Endometrial microvascular endothelial cells (primary cell): ENCODE measurements around the gene ARL8B. TPM values are rescaled to one million over a fixed set of nuclear protein-coding genes. Genes with fewer than 3 reads are reported as not detected.
"Not testable (repeated sequence)": the region's sequence is repeated elsewhere in the genome, so short reads cannot be mapped to it uniquely, and the experiment has no call there.

ENCODE experiments used
- in situ Hi-C: cut with HindIII; loops from 2 replicates; pipeline ENCODE4 v1.10.0; 2017; ENCODE audit warnings: low sequenced_read_pairs, low pct_unique_long_range_greater_than_20kb; ENCODE audit errors: inconsistent ontology term
- total RNA-seq: library from RNA; depleted of rRNA; stranded (reverse); fragments of >200 nt; gene quantifications from one replicate; pipeline ENCODE4 v1.2.3, GENCODE V29; 2015; ENCODE audit errors: inconsistent ontology term

Gene ARL8B
- total RNA-seq, 1 donor from 2014 or later: 48.4 TPM

GRCh38 chr3:5140230-5140621 lies 18.1 kb downstream of the ARL8B start:
- in situ Hi-C loops: no loop called here

GRCh38 chr3:5140839-5141238 lies 18.7 kb downstream of the ARL8B start:
- in situ Hi-C loops: no loop called here

GRCh38 chr3:5141760-5142159 lies 19.7 kb downstream of the ARL8B start:
- in situ Hi-C loops: no loop called here

GRCh38 chr3:5143464-5143863 lies 21.4 kb downstream of the ARL8B start:
- in situ Hi-C loops: no loop called here

GRCh38 chr3:5144316-5144994 lies 22.4 kb downstream of the ARL8B start:
- in situ Hi-C loops: no loop called here

GRCh38 chr3:5145120-5145519 lies 23.0 kb downstream of the ARL8B start:
- in situ Hi-C loops: no loop called here

GRCh38 chr3:5147152-5147551 lies 25.1 kb downstream of the ARL8B start:
- in situ Hi-C loops: not testable (repeated sequence)

- in situ Hi-C loops: no loop called here
Measured at GRCh38 chr3:5149306-5149880, 27.3 kb downstream of the ARL8B start.

- in situ Hi-C loops: no loop called here
Measured at GRCh38 chr3:5151586-5151985, 29.5 kb downstream of the ARL8B start.

GRCh38 chr3:5153074-5153473 lies 31.0 kb downstream of the ARL8B start:
- in situ Hi-C loops: no loop called here

- in situ Hi-C loops: no loop called here
Measured at GRCh38 chr3:5155241-5155640, 33.1 kb downstream of the ARL8B start.

GRCh38 chr3:5160321-5160720 lies 38.2 kb downstream of the ARL8B start:
- in situ Hi-C loops: no loop called here

- in situ Hi-C loops: no loop called here
Measured at GRCh38 chr3:5160940-5161858, 39.1 kb downstream of the ARL8B start.

GRCh38 chr3:5162102-5162501 lies 40.0 kb downstream of the ARL8B start:
- in situ Hi-C loops: no loop called here

- in situ Hi-C loops: no loop called here
Measured at GRCh38 chr3:5165698-5166097, 43.6 kb downstream of the ARL8B start.

GRCh38 chr3:5166846-5167245 lies 44.8 kb downstream of the ARL8B start:
- in situ Hi-C loops: no loop called here

- in situ Hi-C loops: no loop called here
Measured at GRCh38 chr3:5168110-5168509, 46.0 kb downstream of the ARL8B start.

GRCh38 chr3:5169807-5170206 lies 47.7 kb downstream of the ARL8B start:
- in situ Hi-C loops: no loop called here

- in situ Hi-C loops: no loop called here
Measured at GRCh38 chr3:5170975-5171374, 48.9 kb downstream of the ARL8B start.

- in situ Hi-C loops: no loop called here
Measured at GRCh38 chr3:5172018-5172417, 49.9 kb downstream of the ARL8B start.
